Ovary (tissue), 3 donors: ENCODE measurements around the gene CT45A9.

Experiments
- CTCF ChIP-seq, 3 donors: fragments of 450-650 bp in 2 of 3; fragments of 200-600 bp in 1 of 3; IDR thresholded peaks; one replicate each; pipeline versions ENCODE4 v1.5.1 to v1.8.0; 2016 to 2022; ENCODE audit warnings: antibody characterized with exemption in 3 of 3, mild to moderate bottlenecking in 1 of 3
- POLR2A ChIP-seq: fragments of 450-650 bp; IDR thresholded peaks from one replicate; pipeline ENCODE4 v1.6.1; 2017; ENCODE audit warnings: antibody characterized with exemption, mild to moderate bottlenecking, moderate library complexity
- donor health status: DM: no; HTN: no; CAD: no.

GRCh38 chrX:135893294-135893817 lies 21.7 kb upstream of the CT45A9 start, which contains the start of the genes CT45A10 and SAGE1:
- TF ChIP-seq POLR2A (no peak), CTCF (IDR thresholded peaks at IDR 0.05) (no peak)
